Stimulated activated CD8-positive, alpha-beta memory T cell treated with anti-CD3 and anti-CD28 coated beads, Interleukin-4, amount 100 ng/mL, for 24 hours (primary cell): ENCODE results near the gene FGD2.
"Not testable (repeated sequence)": the region's sequence is repeated elsewhere in the genome, so short reads cannot be mapped to it uniquely, and the experiment has no call there.

Experiments
- DNase-seq: peaks from one replicate; pipeline ENCODE4 v3.0.0-alpha.2; 2020; ENCODE audit warnings: low read depth

FGD2 gene

GRCh38 chr6:37039958-37040357 is 34.5 kb downstream of the FGD2 start:
- no peak for DNase-seq

DNA sequence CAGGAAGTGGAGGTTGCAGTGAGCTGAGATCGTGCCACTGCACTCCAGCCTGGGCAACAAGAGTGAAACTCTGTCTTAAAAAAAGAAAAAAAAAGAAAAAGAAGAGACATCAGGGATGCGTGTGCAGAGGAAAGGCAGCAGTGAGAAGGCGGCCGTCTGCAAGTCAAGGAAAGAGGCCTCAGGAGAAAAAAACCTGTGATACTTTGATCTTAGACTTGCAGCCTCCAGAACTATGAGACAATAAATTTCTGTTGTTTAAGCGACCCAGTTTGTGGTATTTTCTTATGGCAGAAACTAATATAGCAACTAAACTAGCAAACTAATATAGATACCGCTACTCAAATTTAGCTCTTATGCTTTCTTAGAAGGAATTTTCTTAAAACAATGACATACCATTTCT is 36.1 kb downstream of the FGD2 start:
- no peak for DNase-seq

GRCh38 chr6:37042150-37042549 is 36.7 kb downstream of the FGD2 start:
- no peak for DNase-seq

- DNase-seq = not testable (repeated sequence)
Measured at GRCh38 chr6:37043091-37043490, 37.6 kb downstream of the FGD2 start.

- DNase-seq = no peak
Measured at GRCh38 chr6:37047346-37047688, 41.9 kb downstream of the FGD2 start.

DNA sequence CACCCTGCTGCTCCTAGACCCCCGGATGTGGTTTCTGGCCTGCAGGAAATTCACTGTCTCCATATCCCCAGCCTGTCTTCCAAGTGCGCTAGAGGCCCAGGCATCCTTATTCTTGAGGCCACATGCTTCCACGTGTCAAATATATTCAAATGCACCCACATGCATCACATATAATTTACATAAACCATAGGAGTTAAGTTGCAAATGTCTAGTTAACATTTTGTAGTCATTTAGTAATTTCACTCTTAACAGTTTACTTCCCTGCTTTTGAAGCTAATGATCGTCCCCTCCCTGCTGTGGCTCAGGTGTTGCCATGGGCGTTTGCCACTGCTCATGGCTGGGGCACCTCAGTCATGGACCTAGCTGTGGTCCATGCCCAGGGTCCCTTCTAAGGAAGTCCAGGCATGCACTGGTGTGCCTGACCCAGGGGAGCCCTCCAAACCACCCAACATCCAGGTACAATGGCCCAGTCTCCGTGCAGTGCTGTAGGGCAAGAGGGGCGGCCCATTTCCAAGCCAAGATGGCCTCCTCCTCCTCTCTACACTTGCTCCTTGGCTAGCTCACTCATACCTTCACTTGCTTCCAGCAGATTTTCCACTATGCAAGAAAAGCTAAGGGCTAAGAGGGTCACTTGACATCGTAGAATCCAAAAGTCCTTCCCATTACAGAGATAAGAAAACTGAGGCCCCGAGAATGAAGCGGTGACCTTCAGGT is 42.4 kb downstream of the FGD2 start:
- no peak for DNase-seq

GRCh38 chr6:37048403-37048850 is 43.0 kb downstream of the FGD2 start:
- no peak for DNase-seq

GRCh38 chr6:37048851-37049757 is 43.6 kb downstream of the FGD2 start:
- DNase-seq = peak; percentile 61

DNA sequence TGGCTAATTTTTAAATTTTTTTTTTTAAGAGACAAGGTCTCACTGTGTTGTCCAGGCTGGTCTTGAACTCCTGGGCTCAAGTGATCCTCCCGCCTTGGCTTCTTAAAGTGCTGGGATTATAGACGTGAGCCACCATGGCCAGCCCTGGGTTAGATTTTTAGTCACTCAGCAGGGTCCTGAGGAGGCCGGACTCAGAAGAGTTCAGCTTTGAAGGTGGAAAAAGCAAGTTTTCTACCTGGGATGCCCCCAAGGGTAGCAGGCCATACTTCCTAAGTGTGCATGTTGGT is 44.2 kb downstream of the FGD2 start:
- no peak for DNase-seq

GRCh38 chr6:37050045-37050853 is 44.8 kb downstream of the FGD2 start:
- peak; percentile 47 for DNase-seq

GRCh38 chr6:37050854-37051137 is 45.3 kb downstream of the FGD2 start:
- DNase-seq = no peak

- DNase-seq = peak; percentile 87
Measured at GRCh38 chr6:37051138-37052026, 45.9 kb downstream of the FGD2 start.

GRCh38 chr6:37052027-37052628 is 46.7 kb downstream of the FGD2 start:
- no peak for DNase-seq

- DNase-seq = no peak
Measured at GRCh38 chr6:37053683-37054082, 48.2 kb downstream of the FGD2 start.

- DNase-seq = no peak
Measured at GRCh38 chr6:37054171-37054570, 48.7 kb downstream of the FGD2 start.

- no peak for DNase-seq
Measured at GRCh38 chr6:37054580-37054979, 49.1 kb downstream of the FGD2 start.

- no peak for DNase-seq
Measured at GRCh38 chr6:37056112-37056403, 50.6 kb downstream of the FGD2 start.

DNA sequence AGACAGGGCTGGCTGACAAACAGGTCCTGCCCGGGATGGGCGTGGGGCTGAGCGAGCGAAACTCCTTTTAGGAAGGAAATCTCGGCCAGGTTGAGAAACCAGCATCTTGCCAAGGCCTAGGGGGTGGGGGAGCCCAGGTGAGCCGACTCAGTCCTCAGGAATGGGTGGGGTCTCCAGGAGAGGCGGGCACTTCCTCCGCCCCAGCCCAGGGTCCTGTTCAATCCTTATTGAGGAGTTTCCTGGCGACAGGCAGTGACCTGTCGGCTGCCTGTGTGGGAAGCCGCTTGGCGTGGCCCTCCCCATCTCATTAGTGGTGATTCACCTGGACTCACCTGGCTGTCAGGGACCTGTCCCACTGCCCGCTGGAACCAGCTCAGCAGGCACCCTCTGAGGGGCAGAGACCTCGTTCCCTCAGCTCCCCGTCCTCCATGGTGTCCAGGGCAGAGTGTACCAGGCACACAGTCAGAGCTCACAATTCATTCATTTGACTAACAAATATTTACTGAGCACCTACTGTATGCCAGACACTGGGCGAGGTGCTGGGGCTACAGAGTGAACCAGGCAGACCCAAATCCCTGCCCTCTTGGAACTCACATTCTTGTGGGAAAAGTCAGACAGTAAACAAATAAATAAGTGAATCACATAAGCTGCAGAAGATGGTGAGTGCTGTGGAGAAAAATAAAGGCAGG is 51.1 kb downstream of the FGD2 start:
- no peak for DNase-seq

- DNase-seq = no peak
Measured at GRCh38 chr6:37057128-37057471, 51.6 kb downstream of the FGD2 start.

GRCh38 chr6:37057678-37058077 is 52.2 kb downstream of the FGD2 start:
- DNase-seq = no peak

GRCh38 chr6:37058084-37058586 is 52.7 kb downstream of the FGD2 start:
- no peak for DNase-seq
